T-helper 22 cell (primary cell): ENCODE data around the gene CCDC137.
"Not testable (repeated sequence)": the region's sequence is repeated elsewhere in the genome, so short reads cannot be mapped to it uniquely, and the experiment has no call there.

Experiments used
- DNase-seq: peaks from one replicate; pipeline ENCODE4 v3.0.0-alpha.2; 2020; ENCODE audit warnings: low read depth

CCDC137 gene, protein sequence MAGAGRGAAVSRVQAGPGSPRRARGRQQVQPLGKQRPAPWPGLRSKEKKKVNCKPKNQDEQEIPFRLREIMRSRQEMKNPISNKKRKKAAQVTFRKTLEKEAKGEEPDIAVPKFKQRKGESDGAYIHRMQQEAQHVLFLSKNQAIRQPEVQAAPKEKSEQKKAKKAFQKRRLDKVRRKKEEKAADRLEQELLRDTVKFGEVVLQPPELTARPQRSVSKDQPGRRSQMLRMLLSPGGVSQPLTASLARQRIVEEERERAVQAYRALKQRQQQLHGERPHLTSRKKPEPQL

GRCh38 chr17:81666342-81667191 lies at the start of gene CCDC137, which contains the start of gene OXLD1:
Gene CCDC137, plus strand, starts transcription at chr17:81666737. Its CDS starts 30 bp downstream, at chr17:81666767.
Gene OXLD1, minus strand, starts transcription at chr17:81666605. Its CDS starts 28 bp downstream, at chr17:81666577.
- peak; percentile 90 for DNase-seq

GRCh38 chr17:81616877-81617276 lies 49.7 kb upstream of the CCDC137 start:
- DNase-seq = no peak

GRCh38 chr17:81618307-81618706 lies 48.2 kb upstream of the CCDC137 start:
- not testable (repeated sequence) for DNase-seq

GRCh38 chr17:81621494-81622130 lies 44.9 kb upstream of the CCDC137 start:
- no peak for DNase-seq

- DNase-seq = no peak
These were observed 36.3 kb upstream of the CCDC137 start for GRCh38 chr17:81630274-81630673.

DNA sequence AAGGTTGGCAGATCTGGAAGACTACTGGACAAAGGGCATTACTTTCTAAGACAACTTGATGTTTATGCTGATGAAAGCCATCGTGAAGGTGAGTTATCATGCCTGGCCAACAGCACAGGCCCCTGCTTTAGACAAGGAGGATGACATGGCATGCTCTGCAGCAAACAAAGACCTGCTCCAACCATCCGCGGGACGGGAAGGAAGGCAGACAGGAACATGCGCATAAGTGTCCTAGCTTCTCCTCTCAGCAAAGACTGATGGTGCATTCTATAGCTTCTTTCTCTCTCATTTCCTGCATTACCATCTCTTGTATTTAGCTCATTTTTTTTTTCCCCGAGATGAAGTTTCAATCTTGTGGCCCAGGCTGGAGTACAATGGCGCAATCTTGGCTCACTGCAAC lies 35.1 kb upstream of the CCDC137 start:
- DNase-seq = no peak

- DNase-seq = no peak
These were observed 31.1 kb upstream of the CCDC137 start for GRCh38 chr17:81635431-81635830.

- no peak for DNase-seq
These were observed 30.5 kb upstream of the CCDC137 start for GRCh38 chr17:81635973-81636504.

DNA sequence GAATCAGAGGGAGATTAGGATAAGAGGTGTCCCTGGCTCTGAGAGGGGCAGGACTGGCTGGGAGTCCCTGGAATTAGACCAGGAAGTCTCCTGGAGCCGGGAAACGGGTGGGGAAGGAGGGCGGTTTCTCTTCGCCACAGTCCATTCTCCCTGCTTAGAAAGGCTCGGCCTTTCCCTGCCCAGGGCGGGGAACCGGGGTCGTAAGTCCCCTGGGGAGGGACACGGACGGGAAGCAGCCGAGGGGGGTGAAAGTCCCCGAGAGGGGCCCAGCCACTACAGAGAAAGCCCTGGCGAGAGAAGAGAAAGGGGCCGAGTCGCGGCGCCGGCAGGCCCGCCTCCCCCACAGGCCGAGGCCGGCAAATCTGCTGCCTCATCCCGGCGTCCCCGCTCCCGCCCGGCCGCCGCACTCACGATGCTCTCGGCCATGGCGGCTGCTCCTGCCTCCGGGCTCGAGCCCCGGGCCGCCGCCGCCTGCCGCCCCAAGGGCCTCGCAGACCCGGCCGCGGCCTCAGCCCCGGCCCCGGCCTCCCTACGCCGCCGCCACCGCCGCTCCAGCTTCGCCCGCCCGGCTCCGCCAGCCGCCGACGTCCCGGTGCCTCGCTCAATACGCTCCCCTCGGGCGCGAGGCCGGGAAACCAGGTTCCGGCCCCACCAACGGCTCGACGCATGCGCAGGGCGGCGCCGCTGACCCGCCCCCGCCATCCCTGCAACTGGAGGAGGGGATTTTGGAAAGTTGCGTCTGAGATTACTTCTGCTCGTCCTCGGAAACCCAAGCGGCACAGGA lies 29.8 kb upstream of the CCDC137 start, which contains the start of the genes NPLOC4 and TSPAN10:
Gene NPLOC4, minus strand, starts transcription at position 608 of the 784 bp plus-strand sequence. Its CDS starts 182 bp downstream, at position 426.
Gene TSPAN10, plus strand, starts transcription at position 692 of the 784 bp plus-strand sequence. CDS start 5,217 bp downstream, outside the sequence.
- DNase-seq = peak; percentile 57

- DNase-seq = no peak
These were observed 27.9 kb upstream of the CCDC137 start for GRCh38 chr17:81638683-81639082.

- no peak for DNase-seq
These were observed 26.5 kb upstream of the CCDC137 start for GRCh38 chr17:81640011-81640410.

DNA sequence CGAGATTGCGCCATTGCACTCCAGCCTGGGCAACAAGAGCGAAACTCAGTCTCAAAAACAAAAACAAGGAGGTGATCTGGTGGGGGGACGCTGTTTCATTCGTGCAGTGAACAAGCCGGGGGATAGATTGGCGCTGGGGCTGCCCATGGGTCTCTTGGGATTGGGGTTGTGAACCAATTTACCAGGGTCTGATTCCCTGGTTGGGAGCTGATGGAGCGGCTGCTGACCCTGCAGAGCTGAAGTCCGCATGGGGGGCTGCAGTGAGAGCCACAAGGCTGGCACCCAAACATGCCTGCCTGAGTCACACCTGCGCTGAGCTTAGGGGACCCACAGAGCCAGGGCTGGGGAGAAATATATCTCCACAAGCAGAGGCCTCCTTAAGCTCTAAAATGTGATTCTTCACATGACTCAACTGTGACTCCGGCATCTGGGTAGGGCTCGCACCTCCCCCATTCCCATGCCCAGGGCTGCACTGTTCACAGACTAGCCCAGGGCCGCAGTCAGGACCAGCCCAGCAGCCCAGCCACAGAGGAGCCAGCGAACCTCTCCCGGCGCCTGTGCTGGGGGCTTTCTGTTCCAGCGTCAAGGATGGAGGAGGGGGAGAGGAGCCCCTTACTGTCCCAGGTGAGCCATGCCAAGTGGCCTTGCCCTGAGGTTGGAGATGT lies 24.6 kb upstream of the CCDC137 start:
- DNase-seq = no peak

- DNase-seq = no peak
These were observed 22.0 kb upstream of the CCDC137 start for GRCh38 chr17:81644496-81644895.

DNA sequence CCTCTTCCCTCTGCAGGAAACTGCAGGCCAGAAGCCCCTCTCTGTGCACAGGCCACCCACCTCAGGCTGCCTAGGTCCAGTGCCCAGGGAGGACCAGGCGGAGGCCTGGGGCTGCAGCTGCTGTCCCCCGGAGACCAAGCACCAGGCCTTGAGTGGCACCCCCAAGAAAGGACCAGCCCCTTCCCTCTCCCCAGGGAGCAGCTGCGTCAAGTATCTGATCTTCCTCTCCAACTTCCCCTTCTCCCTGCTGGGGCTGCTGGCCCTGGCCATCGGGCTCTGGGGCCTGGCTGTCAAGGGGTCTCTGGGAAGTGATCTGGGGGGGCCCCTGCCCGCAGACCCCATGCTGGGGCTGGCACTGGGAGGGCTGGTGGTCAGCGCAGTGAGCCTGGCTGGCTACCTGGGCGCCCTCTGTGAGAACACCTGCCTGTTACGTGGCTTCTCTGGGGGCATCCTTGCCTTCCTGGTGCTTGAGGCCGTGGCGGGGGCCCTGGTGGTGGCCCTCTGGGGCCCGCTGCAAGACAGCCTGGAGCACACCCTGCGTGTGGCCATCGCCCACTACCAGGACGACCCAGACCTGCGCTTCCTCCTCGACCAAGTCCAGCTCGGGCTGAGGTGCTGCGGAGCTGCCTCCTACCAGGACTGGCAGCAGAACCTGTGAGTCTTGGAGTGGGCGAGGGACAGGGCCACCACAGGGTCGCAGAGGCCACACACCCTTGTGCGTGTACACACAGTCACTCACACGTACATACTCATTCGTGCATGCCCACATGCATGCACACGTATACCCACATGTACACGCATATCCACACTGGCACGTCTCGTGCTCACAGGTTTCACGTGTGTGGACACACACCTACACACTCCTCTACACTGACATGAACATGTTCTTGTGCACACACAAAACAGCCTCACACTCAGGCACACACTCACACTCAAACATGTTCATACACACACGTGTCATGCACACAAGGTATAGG lies 21.3 kb upstream of the CCDC137 start:
- no peak for DNase-seq

DNA sequence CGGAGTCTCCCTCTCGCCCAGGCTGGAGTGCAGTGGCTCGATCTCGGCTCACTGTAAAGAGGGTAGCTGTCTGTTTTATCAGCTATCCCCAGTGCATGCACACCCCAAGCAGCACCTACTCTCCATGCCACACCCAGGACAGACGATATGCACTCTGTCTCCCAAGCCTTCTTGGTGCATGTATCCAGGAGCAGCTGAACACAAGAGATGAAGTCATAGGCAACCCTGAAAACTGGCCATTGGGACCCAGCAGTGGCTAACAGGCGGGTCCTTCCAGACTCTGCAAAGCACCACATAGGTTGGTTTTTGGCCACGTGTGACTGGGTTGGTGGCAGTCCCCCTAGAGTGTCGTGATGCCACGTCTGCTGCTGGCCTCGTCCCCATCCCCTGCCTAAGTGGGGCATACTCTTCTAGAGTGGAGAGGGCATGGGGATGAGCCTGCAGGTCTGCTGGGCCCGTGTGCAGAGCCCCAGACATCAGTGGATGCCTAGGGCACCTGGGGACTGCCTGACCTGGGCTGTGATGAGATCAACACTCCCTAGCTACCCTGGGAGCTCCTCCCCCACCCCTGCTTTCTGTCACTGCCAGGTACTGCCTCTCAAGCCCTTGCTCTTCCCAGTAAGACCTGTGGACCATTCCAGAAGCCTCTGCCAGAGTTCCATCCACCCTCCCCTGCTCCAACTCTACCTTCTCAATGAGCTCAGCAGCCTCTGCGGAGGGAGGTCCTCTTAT lies 19.5 kb upstream of the CCDC137 start:
- no peak for DNase-seq

GRCh38 chr17:81647640-81648012 lies 18.9 kb upstream of the CCDC137 start:
- DNase-seq = no peak

DNA sequence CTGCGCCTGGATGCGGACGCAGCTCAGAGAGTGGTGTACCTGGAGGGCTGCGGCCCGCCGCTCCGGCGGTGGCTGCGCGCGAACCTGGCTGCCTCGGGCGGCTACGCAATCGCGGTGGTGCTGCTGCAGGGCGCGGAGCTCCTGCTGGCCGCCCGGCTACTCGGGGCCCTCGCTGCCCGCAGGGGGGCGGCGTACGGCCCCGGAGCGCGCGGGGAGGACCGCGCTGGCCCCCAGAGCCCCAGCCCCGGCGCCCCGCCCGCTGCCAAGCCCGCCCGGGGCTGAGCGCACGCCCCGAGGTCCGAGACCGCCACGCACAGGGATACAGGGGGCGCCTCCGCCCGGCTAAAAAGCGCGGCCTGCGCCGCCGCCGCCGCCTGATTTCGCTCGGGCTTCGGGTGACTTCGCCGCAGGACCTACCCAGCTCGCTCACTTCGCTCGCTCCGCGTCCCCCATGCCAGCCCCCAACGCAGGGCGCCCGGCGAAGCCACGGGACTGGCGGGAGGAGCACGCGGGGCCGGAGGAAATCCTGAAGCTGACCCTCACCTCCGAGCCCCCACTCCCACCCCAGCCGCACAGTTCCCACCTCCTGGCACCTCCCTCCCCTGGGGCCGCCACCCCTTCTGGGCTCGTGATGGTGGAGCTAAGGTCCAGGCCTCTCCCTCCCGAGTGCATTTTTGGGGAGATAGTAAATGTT lies 18.4 kb upstream of the CCDC137 start:
- DNase-seq = no peak

GRCh38 chr17:81648707-81649085 lies 17.8 kb upstream of the CCDC137 start:
- DNase-seq = no peak
